NB4 (cell line): Measurements from ENCODE around the gene OLFM4.

ENCODE experiments used
- MYC ChIP-seq: IDR thresholded peaks from 2 replicates; pipeline ENCODE4 v1.6.1; 2011; ENCODE audit warnings: low read depth, low read length
- POLR2A ChIP-seq: IDR thresholded peaks from 2 replicates; pipeline ENCODE4 v1.6.1; 2011; ENCODE audit warnings: mild to moderate bottlenecking; ENCODE audit not compliant: insufficient read length; ENCODE audit errors: extremely low read depth
- TF ChIP-seq, protein P1 (sequence below): IDR thresholded peaks from one replicate; pipeline ENCODE4 v1.5.1; 2012; ENCODE audit warnings: low read depth, low read length
- TF ChIP-seq, protein P2 (sequence below): IDR thresholded peaks from 2 replicates; pipeline ENCODE4 v1.6.1; 2011; ENCODE audit warnings: low read depth, low read length

DNA sequence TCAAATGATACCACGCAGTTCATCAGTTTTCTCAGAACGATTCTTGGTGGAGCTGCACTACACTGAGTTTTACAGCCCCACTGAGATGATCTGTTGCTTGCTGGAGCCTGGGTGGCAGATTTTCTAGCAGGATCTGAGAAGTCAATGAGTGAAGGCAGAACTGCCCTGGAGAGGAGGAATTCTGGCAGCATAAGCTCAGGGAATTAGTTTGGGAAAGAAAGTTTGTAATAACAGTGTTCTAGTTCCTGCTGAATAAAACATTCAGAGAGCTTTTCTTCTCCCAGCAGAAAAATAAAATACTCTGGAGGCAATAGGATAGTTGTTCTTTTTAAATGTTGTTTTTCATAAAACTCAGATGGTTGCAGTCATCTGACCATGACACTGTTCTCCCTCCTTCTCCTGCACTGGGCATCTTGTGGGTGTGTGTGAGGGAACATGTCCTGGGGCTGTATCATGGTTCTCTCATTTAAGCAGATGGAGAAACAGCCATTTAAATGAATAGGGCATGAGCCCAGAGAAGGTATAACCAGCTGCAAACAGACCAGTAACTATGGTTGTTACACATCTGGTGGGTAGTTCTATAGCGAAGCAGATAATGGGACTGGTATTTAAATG is 29.6 kb downstream of the OLFM4 start:
- TF ChIP-seq, protein P1, sequence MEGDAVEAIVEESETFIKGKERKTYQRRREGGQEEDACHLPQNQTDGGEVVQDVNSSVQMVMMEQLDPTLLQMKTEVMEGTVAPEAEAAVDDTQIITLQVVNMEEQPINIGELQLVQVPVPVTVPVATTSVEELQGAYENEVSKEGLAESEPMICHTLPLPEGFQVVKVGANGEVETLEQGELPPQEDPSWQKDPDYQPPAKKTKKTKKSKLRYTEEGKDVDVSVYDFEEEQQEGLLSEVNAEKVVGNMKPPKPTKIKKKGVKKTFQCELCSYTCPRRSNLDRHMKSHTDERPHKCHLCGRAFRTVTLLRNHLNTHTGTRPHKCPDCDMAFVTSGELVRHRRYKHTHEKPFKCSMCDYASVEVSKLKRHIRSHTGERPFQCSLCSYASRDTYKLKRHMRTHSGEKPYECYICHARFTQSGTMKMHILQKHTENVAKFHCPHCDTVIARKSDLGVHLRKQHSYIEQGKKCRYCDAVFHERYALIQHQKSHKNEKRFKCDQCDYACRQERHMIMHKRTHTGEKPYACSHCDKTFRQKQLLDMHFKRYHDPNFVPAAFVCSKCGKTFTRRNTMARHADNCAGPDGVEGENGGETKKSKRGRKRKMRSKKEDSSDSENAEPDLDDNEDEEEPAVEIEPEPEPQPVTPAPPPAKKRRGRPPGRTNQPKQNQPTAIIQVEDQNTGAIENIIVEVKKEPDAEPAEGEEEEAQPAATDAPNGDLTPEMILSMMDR: no peak
- TF ChIP-seq POLR2A (no peak), MYC (no peak)
- TF ChIP-seq, protein P2, sequence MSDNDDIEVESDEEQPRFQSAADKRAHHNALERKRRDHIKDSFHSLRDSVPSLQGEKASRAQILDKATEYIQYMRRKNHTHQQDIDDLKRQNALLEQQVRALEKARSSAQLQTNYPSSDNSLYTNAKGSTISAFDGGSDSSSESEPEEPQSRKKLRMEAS: no peak
